Parathyroid adenoma (tissue), 2 donors: ENCODE results near the gene DDI2.

Experiments
- H2AFZ ChIP-seq: fragments of 300-600 bp; sonication (generic); one replicate; pipeline ENCODE4 v1.7.0; 2017; ENCODE audit warnings: antibody characterized with exemption, mild to moderate bottlenecking
- H3K27ac ChIP-seq: fragments of 300-600 bp; sonication (generic); one replicate; pipeline ENCODE4 v1.7.0; 2017
- H3K27me3 ChIP-seq: fragments of 300-600 bp; sonication (generic); one replicate; pipeline ENCODE4 v1.7.0; 2017; ENCODE audit warnings: low read length; ENCODE audit not compliant: control insufficient read depth, insufficient read depth
- H3K36me3 ChIP-seq: fragments of 300-600 bp; sonication (generic); one replicate; pipeline ENCODE4 v1.7.0; 2017; ENCODE audit warnings: low read length; ENCODE audit not compliant: control insufficient read depth, insufficient read depth
- H3K4me1 ChIP-seq: fragments of 300-600 bp; sonication (generic); one replicate; pipeline ENCODE4 v1.7.0; 2017; ENCODE audit warnings: control low read depth
- H3K4me2 ChIP-seq: fragments of 300-600 bp; sonication (generic); one replicate; pipeline ENCODE4 v1.7.0; 2017; ENCODE audit warnings: low read length
- H3K4me3 ChIP-seq: fragments of 300-600 bp; sonication (generic); one replicate; pipeline ENCODE4 v1.7.0; 2017; ENCODE audit warnings: low read depth, low read length
- H3K79me2 ChIP-seq: fragments of 300-600 bp; sonication (generic); one replicate; pipeline ENCODE4 v1.7.0; 2017; ENCODE audit warnings: control low read depth
- H3K9ac ChIP-seq: fragments of 300-600 bp; sonication (generic); one replicate; pipeline ENCODE4 v1.7.0; 2017; ENCODE audit warnings: mild to moderate bottlenecking
- H3K9me3 ChIP-seq: fragments of 300-600 bp; sonication (generic); one replicate; pipeline ENCODE4 v1.7.0; 2017; ENCODE audit warnings: low read length; ENCODE audit not compliant: control insufficient read depth
- CTCF ChIP-seq: fragments of 300-600 bp; sonication (generic); IDR thresholded peaks from one replicate; pipeline ENCODE4 v1.7.0; 2017; ENCODE audit warnings: antibody characterized with exemption, mild to moderate bottlenecking
- donor health status: primary hyperparathyroidism.

Gene DDI2

GRCh38 chr1:15618077-15618654 lies 908 bp downstream of the DDI2 start:
- Histone ChIP-seq H3K27me3 (no peaks in the 10 kb centered on the region), H3K79me2 (peaks cover 24% of the 10 kb centered on the region), H3K36me3 (no peaks in the 10 kb centered on the region), H3K27ac (peak overlapping the region; percentile 88), H3K4me3 (peak overlapping the region; percentile 68), H2AFZ (peak overlapping the region; percentile 46), H3K9me3 (no peaks in the 10 kb centered on the region), H3K4me2 (peak overlapping the region; percentile 62), H3K4me1 (peaks cover 14% of the 10 kb centered on the region), H3K9ac (no peak overlapping the region)
- no peak for TF ChIP-seq CTCF

GRCh38 chr1:15618655-15619525 lies 1.6 kb downstream of the DDI2 start:
- H3K4me2 ChIP-seq: peak overlapping the region; percentile 62
- peaks cover 14% of the 10 kb centered on the region for H3K4me1 ChIP-seq
- H3K79me2 ChIP-seq: peaks cover 24% of the 10 kb centered on the region
- no peaks in the 10 kb centered on the region for H3K27me3 ChIP-seq
- H3K4me3 ChIP-seq: peak overlapping the region; percentile 68
- H3K9ac ChIP-seq: no peak overlapping the region
- peak overlapping the region; percentile 88 for H3K27ac ChIP-seq
- no peaks in the 10 kb centered on the region for H3K36me3 ChIP-seq
- TF ChIP-seq CTCF: no peak
- no peak overlapping the region for H2AFZ ChIP-seq
- H3K9me3 ChIP-seq: no peaks in the 10 kb centered on the region

- no peaks in the 10 kb centered on the region for H3K9me3 ChIP-seq
- H3K9ac ChIP-seq: no peak overlapping the region
- TF ChIP-seq CTCF: no peak
- peak overlapping the region; percentile 88 for H3K27ac ChIP-seq
- peaks cover 16% of the 10 kb centered on the region for H3K4me1 ChIP-seq
- peaks cover 28% of the 10 kb centered on the region for H3K79me2 ChIP-seq
- no peak overlapping the region for H3K4me3 ChIP-seq
- H3K36me3 ChIP-seq: no peaks in the 10 kb centered on the region
- peak overlapping the region; percentile 55 for H3K4me2 ChIP-seq
- H3K27me3 ChIP-seq: no peaks in the 10 kb centered on the region
- no peak overlapping the region for H2AFZ ChIP-seq
Measured at GRCh38 chr1:15620155-15620545, 2.9 kb downstream of the DDI2 start.

- Histone ChIP-seq H3K27me3 (no peaks in the 10 kb centered on the region), H3K9ac (no peak overlapping the region), H3K27ac (no peak overlapping the region)
Measured at GRCh38 chr1:15620902-15621682, 3.8 kb downstream of the DDI2 start.

More at GRCh38 chr1:15620902-15621682, 3.8 kb downstream of the DDI2 start:
- no peak for TF ChIP-seq CTCF
- Histone ChIP-seq H3K36me3 (no peaks in the 10 kb centered on the region), H3K9me3 (no peaks in the 10 kb centered on the region), H3K79me2 (peaks cover 33% of the 10 kb centered on the region), H3K4me3 (no peak overlapping the region), H2AFZ (no peak overlapping the region), H3K4me2 (no peak overlapping the region), H3K4me1 (peaks cover 16% of the 10 kb centered on the region)
